CD14-positive monocyte (primary cell): ENCODE data around the gene PTGES3L. TPM values are rescaled to one million over a fixed set of nuclear protein-coding genes. Genes with fewer than 3 reads are reported as not detected.
A peak's percentile ranks its signal among the peaks of the same experiment; 100 is the strongest.

Experiments
- DNase-seq, 3 donors: peaks; one replicate each; pipeline ENCODE4 v3.0.0-alpha.2; 2011 to 2022
- H2AFZ ChIP-seq: 2 replicates; pipeline ENCODE4 v1.6.0; 2012; ENCODE audit warnings: mild to moderate bottlenecking, low read depth, low read length, inconsistent platforms; ENCODE audit not compliant: insufficient read depth, poor library complexity, severe bottlenecking
- H3K27ac ChIP-seq, 2 donors: 1 replicate in 1 of 2; 2 replicates in 1 of 2; pipeline ENCODE4 v1.5.1; 2012 to 2013; ENCODE audit warnings: low read length in 2 of 2, control low read depth in 1 of 2, inconsistent platforms in 1 of 2, low read depth in 1 of 2, mild to moderate bottlenecking in 1 of 2
- H3K27me3 ChIP-seq, 2 donors: one replicate each; pipeline versions ENCODE4 v1.6.0 to v1.6.1; 2011 to 2013; ENCODE audit warnings: low read length in 2 of 2; ENCODE audit not compliant: control insufficient read depth in 2 of 2, insufficient read depth in 2 of 2
- H3K36me3 ChIP-seq, 2 donors: replicated peaks in 1 of 2; 1 replicate in 1 of 2; 2 replicates in 1 of 2; pipeline versions ENCODE4 v1.5.1 to v1.6.1; 2012 to 2013; ENCODE audit warnings: low read length in 2 of 2, control low read depth in 1 of 2, inconsistent platforms in 1 of 2, mild to moderate bottlenecking in 1 of 2; ENCODE audit not compliant: insufficient read depth in 2 of 2, control insufficient read depth in 1 of 2
- H3K4me1 ChIP-seq, 2 donors: 1 replicate in 1 of 2; 2 replicates in 1 of 2; pipeline versions ENCODE4 v1.5.1 to v1.6.1; 2012 to 2013; ENCODE audit warnings: low read length in 2 of 2, control low read depth in 1 of 2, inconsistent platforms in 1 of 2, mild to moderate bottlenecking in 1 of 2, moderate library complexity in 1 of 2; ENCODE audit not compliant: insufficient read depth in 2 of 2, control insufficient read depth in 1 of 2
- H3K4me2 ChIP-seq: replicated peaks from 2 replicates; pipeline ENCODE3; 2012; ENCODE audit warnings: low read length, moderate library complexity, mild to moderate bottlenecking; ENCODE audit not compliant: poor library complexity, severe bottlenecking; ENCODE audit errors: extremely low read depth
- H3K4me3 ChIP-seq, 3 experiments: fragments of 200-600 bp in 1 of 3; sonication (generic) in 1 of 3; replicated peaks in 1 of 3; 1 replicate in 2 of 3; 2 replicates in 1 of 3; pipeline ENCODE4 v1.5.1; 2011 to 2013; ENCODE audit warnings: low read length in 3 of 3, mild to moderate bottlenecking in 3 of 3, control low read depth in 2 of 3, low read depth in 2 of 3, inconsistent platforms in 1 of 3, moderate library complexity in 1 of 3
- H3K79me2 ChIP-seq: 2 replicates; pipeline ENCODE4 v1.6.0; 2012; ENCODE audit warnings: mild to moderate bottlenecking, control low read depth, inconsistent platforms, low read length, moderate library complexity; ENCODE audit not compliant: insufficient read depth
- H3K9ac ChIP-seq: 2 replicates; pipeline ENCODE4 v1.6.0; 2017; ENCODE audit warnings: low read length, mild to moderate bottlenecking; ENCODE audit not compliant: insufficient read depth, poor library complexity, severe bottlenecking
- H3K9me3 ChIP-seq, 2 donors: replicated peaks in 1 of 2; 1 replicate in 1 of 2; 2 replicates in 1 of 2; pipeline versions ENCODE4 v1.5.1 to v1.6.1; 2012 to 2013; ENCODE audit warnings: low read length in 2 of 2, control low read depth in 1 of 2; ENCODE audit not compliant: control insufficient read depth in 1 of 2, insufficient read depth in 1 of 2
- H4K20me1 ChIP-seq: 2 replicates; pipeline ENCODE4 v1.6.0; 2012; ENCODE audit warnings: mild to moderate bottlenecking, low read length, control low read depth, moderate library complexity; ENCODE audit not compliant: insufficient read depth
- H3K27ac Mint-ChIP-seq, 7 donors: one replicate each; pipeline ENCODE4 v1.8.0; 2020; ENCODE audit warnings: mild to moderate bottlenecking in 7 of 7, mixed read lengths in 7 of 7, moderate library complexity in 6 of 7, inconsistent platforms in 2 of 7
- H3K27me3 Mint-ChIP-seq, 3 donors: one replicate each; pipeline ENCODE4 v1.8.0; 2021 to 2022; ENCODE audit warnings: low read depth in 3 of 3, mild to moderate bottlenecking in 3 of 3, mixed read lengths in 3 of 3, moderate library complexity in 3 of 3, inconsistent platforms in 1 of 3
- H3K36me3 Mint-ChIP-seq, 2 donors: one replicate each; pipeline ENCODE4 v1.8.0; 2020; ENCODE audit warnings: mixed read lengths in 2 of 2, inconsistent platforms in 1 of 2, mild to moderate bottlenecking in 1 of 2
- H3K4me1 Mint-ChIP-seq: one replicate; pipeline ENCODE4 v1.8.0; 2020; ENCODE audit warnings: mild to moderate bottlenecking, mixed read lengths
- H3K4me3 Mint-ChIP-seq, 2 donors: one replicate each; pipeline ENCODE4 v1.8.0; 2020; ENCODE audit warnings: mild to moderate bottlenecking in 2 of 2, mixed read lengths in 2 of 2, moderate library complexity in 1 of 2
- H3K9me3 Mint-ChIP-seq, 7 donors: one replicate each; pipeline ENCODE4 v1.8.0; 2020 to 2022; ENCODE audit warnings: mixed read lengths in 7 of 7, mild to moderate bottlenecking in 6 of 7, moderate library complexity in 6 of 7, inconsistent platforms in 2 of 7
- whole genome bisulfite sequencing: methylation state at CpG from one replicate; pipeline ENCODE4 v1.1.5; 2013; ENCODE audit warnings: missing lambda C conversion rate; ENCODE audit not compliant: insufficient coverage; 5-methylcytosine and 5-hydroxymethylcytosine counted together
- intact Hi-C, 2 donors: fragments of 100-400 bp; cut with micrococcal nuclease; formaldehyde crosslinking; loops; one replicate each; pipeline versions ENCODE4 v1.15.0 to v1.15.1; 2023
- polyA plus RNA-seq, 3 donors: library from polyadenylated mRNA; depleted of rRNA in 1 of 3; unstranded in 2 of 3; stranded (reverse) in 1 of 3; fragments of 300-500 nt in 2 of 3; fragments of >200 nt in 1 of 3; fragmentation: Illumina TruSeq in 2 of 3; gene quantifications; 1 replicate in 2 of 3; 2 replicates in 1 of 3; pipeline ENCODE4 v1.2.3, GENCODE V29; 2012 to 2021
- TF ChIP-seq, protein P1 (sequence below): fragments of 200-600 bp; IDR thresholded peaks from one replicate; pipeline ENCODE4 v1.8.0; 2022; ENCODE audit warnings: antibody characterized with exemption, mild to moderate bottlenecking

PTGES3L gene
- polyA plus RNA-seq, 3 donors = 0.32 TPM; not detected in 2

- no peak for DNase-seq
- TF ChIP-seq, protein P1, sequence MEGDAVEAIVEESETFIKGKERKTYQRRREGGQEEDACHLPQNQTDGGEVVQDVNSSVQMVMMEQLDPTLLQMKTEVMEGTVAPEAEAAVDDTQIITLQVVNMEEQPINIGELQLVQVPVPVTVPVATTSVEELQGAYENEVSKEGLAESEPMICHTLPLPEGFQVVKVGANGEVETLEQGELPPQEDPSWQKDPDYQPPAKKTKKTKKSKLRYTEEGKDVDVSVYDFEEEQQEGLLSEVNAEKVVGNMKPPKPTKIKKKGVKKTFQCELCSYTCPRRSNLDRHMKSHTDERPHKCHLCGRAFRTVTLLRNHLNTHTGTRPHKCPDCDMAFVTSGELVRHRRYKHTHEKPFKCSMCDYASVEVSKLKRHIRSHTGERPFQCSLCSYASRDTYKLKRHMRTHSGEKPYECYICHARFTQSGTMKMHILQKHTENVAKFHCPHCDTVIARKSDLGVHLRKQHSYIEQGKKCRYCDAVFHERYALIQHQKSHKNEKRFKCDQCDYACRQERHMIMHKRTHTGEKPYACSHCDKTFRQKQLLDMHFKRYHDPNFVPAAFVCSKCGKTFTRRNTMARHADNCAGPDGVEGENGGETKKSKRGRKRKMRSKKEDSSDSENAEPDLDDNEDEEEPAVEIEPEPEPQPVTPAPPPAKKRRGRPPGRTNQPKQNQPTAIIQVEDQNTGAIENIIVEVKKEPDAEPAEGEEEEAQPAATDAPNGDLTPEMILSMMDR = no peak
- H3K27me3 ChIP-seq = no peaks in the 10 kb centered on the region
- no peak overlapping the region for H3K4me3 ChIP-seq
- no peaks in the 10 kb centered on the region for H3K27me3 Mint-ChIP-seq
- WGBS = 94% methylated on average over 10 of the region's 15 CpGs
- H3K4me1 Mint-ChIP-seq = peaks cover 48% of the 10 kb centered on the region
- H3K27ac Mint-ChIP-seq = peak overlapping the region in 2 of 7 donors; percentile 16 to 18
- H3K9me3 ChIP-seq = no peaks in the 10 kb centered on the region
- H3K36me3 ChIP-seq = peaks cover 39 to 55% of the 10 kb centered on the region in 2 donors
- H3K36me3 Mint-ChIP-seq = peaks cover 54 to 60% of the 10 kb centered on the region in 2 donors
- peaks cover 28% of the 10 kb centered on the region for H3K79me2 ChIP-seq
- no peak overlapping the region for H3K4me2 ChIP-seq
- no peak overlapping the region for H3K9ac ChIP-seq
- H3K9me3 Mint-ChIP-seq = no peaks in the 10 kb centered on the region
- peaks cover 26% of the 10 kb centered on the region in 2 donors for H3K4me1 ChIP-seq
- H3K27ac ChIP-seq = no peak overlapping the region
- H4K20me1 ChIP-seq = peaks cover 21% of the 10 kb centered on the region
- intact Hi-C loops = loop anchor here in 1 of 2 donors (10.0 kb wide), 1 partner anchor 113 kb away; the partner anchor contains the start of gene BRCA1
- no peak overlapping the region for H3K4me3 Mint-ChIP-seq
- no peak overlapping the region for H2AFZ ChIP-seq
These were observed 32.0 kb upstream of the PTGES3L start for GRCh38 chr17:43011728-43012472.

DNA sequence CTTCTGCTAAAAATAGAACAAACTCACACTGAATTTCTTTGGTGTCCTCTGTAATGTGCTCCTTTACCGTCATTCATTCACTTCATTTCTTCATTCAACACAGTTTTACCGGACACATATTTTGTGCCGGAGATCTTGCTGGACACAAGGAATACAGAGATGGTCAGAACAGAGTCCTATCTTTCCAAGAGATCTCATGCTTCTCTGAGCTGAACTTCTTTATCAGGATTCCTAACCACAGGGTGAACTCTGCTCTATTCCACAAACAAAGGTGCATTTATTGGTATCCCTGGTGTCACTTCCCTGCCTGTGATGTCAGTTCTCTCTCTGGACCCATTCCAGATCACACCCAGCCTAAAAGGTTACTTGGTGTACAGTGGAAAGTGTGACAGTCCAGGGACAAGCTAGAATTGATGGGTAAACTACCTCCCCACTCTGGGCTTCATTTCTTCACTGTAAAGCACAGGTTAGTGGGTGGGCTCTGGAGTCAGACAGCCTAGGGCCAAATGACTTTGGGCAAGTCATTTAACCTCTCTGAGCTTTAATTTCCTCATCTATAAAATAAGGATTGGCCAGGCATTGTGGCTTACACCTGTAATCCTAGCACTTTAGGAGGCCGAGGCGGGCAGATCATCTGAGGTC lies 30.9 kb upstream of the PTGES3L start:
- TF ChIP-seq, protein P1 = no peak
- no peaks in the 10 kb centered on the region for H3K9me3 Mint-ChIP-seq
- Histone ChIP-seq H3K4me1 (peaks cover 30 to 35% of the 10 kb centered on the region in 2 donors), H3K27ac (no peak overlapping the region), H3K36me3 (peaks cover 34 to 48% of the 10 kb centered on the region in 2 donors), H3K27me3 (no peaks in the 10 kb centered on the region), H4K20me1 (peaks cover 21% of the 10 kb centered on the region), H3K9ac (no peak overlapping the region), H3K4me3 (no peak overlapping the region), H3K9me3 (no peaks in the 10 kb centered on the region), H3K4me2 (no peak overlapping the region), H2AFZ (no peak overlapping the region), H3K79me2 (peaks cover 31% of the 10 kb centered on the region)
- no peaks in the 10 kb centered on the region for H3K27me3 Mint-ChIP-seq
- H3K27ac Mint-ChIP-seq = peak overlapping the region in 1 of 7 donors; percentile 21
- intact Hi-C loops = loop anchor here in 1 of 2 donors (10.0 kb wide), 1 partner anchor 114 kb away; the partner anchor contains the start of gene BRCA1
- H3K36me3 Mint-ChIP-seq = peaks cover 46 to 51% of the 10 kb centered on the region in 2 donors
- H3K4me1 Mint-ChIP-seq = peaks cover 51% of the 10 kb centered on the region
- WGBS = 100% methylated on average over 3 of the region's 5 CpGs
- DNase-seq = no peak
- no peak overlapping the region for H3K4me3 Mint-ChIP-seq
